Loucy (cell line): ENCODE data around the gene CNOT4.

Experiments used
- EZH2phosphoT487 ChIP-seq: fragments of 200-600 bp; IDR thresholded peaks from 2 replicates; pipeline ENCODE4 v1.6.1; 2018; ENCODE audit warnings: antibody characterized with exemption, mild to moderate bottlenecking, moderate library complexity, borderline replicate concordance
- TF ChIP-seq, protein P1 (sequence below): fragments of 200-600 bp; sonication (generic); conservative IDR thresholded peaks from 2 replicates; pipeline ENCODE4 v1.5.1; 2014; ENCODE audit warnings: mild to moderate bottlenecking, antibody characterized with exemption, low read length

DNA sequence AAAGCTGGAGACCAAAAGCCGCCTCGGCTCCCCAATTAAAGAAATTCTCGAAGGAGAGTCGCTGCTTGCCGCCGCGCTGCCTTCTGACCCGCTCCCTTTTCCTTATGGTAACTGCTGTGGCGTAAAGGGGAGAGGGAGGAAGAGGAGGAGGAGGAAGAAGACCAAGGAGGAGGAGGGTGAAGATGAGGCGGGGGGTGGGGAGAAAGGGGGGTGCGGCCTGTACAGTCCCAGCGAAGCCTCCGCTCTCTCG is 388 bp downstream of the CNOT4 start:
- TF ChIP-seq, protein P1, sequence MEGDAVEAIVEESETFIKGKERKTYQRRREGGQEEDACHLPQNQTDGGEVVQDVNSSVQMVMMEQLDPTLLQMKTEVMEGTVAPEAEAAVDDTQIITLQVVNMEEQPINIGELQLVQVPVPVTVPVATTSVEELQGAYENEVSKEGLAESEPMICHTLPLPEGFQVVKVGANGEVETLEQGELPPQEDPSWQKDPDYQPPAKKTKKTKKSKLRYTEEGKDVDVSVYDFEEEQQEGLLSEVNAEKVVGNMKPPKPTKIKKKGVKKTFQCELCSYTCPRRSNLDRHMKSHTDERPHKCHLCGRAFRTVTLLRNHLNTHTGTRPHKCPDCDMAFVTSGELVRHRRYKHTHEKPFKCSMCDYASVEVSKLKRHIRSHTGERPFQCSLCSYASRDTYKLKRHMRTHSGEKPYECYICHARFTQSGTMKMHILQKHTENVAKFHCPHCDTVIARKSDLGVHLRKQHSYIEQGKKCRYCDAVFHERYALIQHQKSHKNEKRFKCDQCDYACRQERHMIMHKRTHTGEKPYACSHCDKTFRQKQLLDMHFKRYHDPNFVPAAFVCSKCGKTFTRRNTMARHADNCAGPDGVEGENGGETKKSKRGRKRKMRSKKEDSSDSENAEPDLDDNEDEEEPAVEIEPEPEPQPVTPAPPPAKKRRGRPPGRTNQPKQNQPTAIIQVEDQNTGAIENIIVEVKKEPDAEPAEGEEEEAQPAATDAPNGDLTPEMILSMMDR: no peak
- TF ChIP-seq EZH2phosphoT487: no peak
